GM12801 (cell line): Measurements from ENCODE around the gene RYR3.

Experiments used
- TF ChIP-seq, protein P1 (sequence below): IDR thresholded peaks from one replicate; pipeline ENCODE4 v1.5.1; 2011; ENCODE audit warnings: control low read depth; ENCODE audit not compliant: insufficient read length; ENCODE audit errors: extremely low read depth

Gene RYR3

DNA sequence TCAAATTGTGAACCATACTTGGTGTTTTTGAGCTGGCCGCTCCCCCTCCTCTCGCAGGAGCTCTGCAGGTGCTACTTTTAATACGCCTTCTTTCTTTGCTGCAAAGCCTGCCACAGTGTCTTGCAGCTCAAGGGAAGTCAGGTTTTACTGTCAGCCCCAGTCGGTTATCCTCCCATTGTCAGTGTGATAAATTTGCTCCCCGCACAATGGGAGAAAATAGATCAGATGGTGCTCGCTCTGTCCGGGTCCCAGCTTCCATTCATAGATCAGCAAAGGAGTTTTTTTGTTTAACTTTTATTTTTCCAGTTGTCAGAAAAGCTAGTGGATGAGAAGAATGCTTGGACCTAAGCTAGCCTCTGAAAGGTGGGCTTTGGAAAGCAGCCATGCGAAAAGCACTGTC lies 207.7 kb downstream of the RYR3 start:
- TF ChIP-seq, protein P1, sequence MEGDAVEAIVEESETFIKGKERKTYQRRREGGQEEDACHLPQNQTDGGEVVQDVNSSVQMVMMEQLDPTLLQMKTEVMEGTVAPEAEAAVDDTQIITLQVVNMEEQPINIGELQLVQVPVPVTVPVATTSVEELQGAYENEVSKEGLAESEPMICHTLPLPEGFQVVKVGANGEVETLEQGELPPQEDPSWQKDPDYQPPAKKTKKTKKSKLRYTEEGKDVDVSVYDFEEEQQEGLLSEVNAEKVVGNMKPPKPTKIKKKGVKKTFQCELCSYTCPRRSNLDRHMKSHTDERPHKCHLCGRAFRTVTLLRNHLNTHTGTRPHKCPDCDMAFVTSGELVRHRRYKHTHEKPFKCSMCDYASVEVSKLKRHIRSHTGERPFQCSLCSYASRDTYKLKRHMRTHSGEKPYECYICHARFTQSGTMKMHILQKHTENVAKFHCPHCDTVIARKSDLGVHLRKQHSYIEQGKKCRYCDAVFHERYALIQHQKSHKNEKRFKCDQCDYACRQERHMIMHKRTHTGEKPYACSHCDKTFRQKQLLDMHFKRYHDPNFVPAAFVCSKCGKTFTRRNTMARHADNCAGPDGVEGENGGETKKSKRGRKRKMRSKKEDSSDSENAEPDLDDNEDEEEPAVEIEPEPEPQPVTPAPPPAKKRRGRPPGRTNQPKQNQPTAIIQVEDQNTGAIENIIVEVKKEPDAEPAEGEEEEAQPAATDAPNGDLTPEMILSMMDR = no peak

GRCh38 chr15:33524274-33524673 lies 213.5 kb downstream of the RYR3 start:
- TF ChIP-seq, protein P1 = no peak

GRCh38 chr15:33526532-33526931 lies 215.8 kb downstream of the RYR3 start:
- TF ChIP-seq, protein P1 = no peak

- TF ChIP-seq, protein P1 = no peak
Measured at GRCh38 chr15:33533197-33533596, 222.4 kb downstream of the RYR3 start.

GRCh38 chr15:33534642-33535041 lies 223.9 kb downstream of the RYR3 start:
- TF ChIP-seq, protein P1 = no peak

DNA sequence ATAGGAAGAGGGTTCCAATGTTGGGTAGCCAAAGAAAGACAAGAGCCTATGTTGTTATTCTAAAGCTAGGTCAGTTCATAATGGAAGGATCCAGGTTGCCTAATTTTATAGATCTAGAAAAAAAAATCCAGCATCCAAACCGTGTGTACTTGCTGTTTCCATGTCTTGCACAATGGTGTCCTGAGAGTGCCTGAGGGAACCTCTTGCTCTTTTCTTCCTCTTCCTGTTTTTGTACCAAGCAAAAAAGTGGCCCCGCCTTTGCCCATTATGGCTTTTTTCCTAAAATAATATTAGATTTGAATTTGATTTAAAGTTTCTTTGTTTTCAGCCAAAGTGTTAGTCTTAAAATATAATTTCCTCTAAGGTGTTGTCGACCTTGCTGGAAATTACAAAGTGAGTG lies 224.4 kb downstream of the RYR3 start:
- TF ChIP-seq, protein P1 = no peak

- TF ChIP-seq, protein P1 = no peak
Measured at GRCh38 chr15:33539825-33540573, 229.2 kb downstream of the RYR3 start.
